ENCODE measurements around the gene RAB19.
"Not testable (repeated sequence)": the region's sequence is repeated elsewhere in the genome, so short reads cannot be mapped to it uniquely, and the experiment has no call there.

DNA sequence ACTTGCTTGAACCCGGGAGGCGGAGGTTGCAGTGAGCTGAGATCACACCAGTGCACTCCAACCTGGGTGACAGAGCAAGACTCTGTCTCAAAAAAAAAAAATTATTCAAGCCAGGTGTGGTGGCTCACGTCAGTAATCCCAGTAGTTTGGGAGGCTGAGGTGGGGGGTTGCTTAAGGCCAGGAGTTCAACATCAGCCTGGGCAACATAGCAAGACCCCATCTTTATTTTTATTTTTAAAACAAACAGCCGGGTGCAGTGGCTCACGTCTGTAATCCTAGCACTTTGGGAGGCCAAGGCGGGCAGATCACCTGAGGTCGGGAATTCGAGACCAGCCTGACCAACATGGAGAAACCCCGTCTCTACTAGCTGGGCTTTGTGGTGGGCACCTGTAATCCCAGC, 12.0 kb downstream of the RAB19 start:
- TF ChIP-seq, protein P1, sequence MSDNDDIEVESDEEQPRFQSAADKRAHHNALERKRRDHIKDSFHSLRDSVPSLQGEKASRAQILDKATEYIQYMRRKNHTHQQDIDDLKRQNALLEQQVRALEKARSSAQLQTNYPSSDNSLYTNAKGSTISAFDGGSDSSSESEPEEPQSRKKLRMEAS (IDR thresholded peaks at IDR 0.05), result not testable (repeated sequence)
- TF ChIP-seq EGR1 (IDR thresholded peaks at IDR 0.05; ENCODE audit: low read depth in 2 of 2); TAF1 (conservative IDR thresholded peaks at IDR 0.05); JUND (IDR thresholded peaks at IDR 0.05); RAD21 (IDR thresholded peaks at IDR 0.05); FOXA1 (IDR thresholded peaks at IDR 0.05); SP1 (IDR thresholded peaks at IDR 0.05): not testable (repeated sequence)
- TF ChIP-seq, protein P2, sequence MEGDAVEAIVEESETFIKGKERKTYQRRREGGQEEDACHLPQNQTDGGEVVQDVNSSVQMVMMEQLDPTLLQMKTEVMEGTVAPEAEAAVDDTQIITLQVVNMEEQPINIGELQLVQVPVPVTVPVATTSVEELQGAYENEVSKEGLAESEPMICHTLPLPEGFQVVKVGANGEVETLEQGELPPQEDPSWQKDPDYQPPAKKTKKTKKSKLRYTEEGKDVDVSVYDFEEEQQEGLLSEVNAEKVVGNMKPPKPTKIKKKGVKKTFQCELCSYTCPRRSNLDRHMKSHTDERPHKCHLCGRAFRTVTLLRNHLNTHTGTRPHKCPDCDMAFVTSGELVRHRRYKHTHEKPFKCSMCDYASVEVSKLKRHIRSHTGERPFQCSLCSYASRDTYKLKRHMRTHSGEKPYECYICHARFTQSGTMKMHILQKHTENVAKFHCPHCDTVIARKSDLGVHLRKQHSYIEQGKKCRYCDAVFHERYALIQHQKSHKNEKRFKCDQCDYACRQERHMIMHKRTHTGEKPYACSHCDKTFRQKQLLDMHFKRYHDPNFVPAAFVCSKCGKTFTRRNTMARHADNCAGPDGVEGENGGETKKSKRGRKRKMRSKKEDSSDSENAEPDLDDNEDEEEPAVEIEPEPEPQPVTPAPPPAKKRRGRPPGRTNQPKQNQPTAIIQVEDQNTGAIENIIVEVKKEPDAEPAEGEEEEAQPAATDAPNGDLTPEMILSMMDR (IDR thresholded peaks at IDR 0.05; ENCODE audit: low read depth, low read length, missing input control), result not testable (repeated sequence)
- TF ChIP-seq, protein P3, sequence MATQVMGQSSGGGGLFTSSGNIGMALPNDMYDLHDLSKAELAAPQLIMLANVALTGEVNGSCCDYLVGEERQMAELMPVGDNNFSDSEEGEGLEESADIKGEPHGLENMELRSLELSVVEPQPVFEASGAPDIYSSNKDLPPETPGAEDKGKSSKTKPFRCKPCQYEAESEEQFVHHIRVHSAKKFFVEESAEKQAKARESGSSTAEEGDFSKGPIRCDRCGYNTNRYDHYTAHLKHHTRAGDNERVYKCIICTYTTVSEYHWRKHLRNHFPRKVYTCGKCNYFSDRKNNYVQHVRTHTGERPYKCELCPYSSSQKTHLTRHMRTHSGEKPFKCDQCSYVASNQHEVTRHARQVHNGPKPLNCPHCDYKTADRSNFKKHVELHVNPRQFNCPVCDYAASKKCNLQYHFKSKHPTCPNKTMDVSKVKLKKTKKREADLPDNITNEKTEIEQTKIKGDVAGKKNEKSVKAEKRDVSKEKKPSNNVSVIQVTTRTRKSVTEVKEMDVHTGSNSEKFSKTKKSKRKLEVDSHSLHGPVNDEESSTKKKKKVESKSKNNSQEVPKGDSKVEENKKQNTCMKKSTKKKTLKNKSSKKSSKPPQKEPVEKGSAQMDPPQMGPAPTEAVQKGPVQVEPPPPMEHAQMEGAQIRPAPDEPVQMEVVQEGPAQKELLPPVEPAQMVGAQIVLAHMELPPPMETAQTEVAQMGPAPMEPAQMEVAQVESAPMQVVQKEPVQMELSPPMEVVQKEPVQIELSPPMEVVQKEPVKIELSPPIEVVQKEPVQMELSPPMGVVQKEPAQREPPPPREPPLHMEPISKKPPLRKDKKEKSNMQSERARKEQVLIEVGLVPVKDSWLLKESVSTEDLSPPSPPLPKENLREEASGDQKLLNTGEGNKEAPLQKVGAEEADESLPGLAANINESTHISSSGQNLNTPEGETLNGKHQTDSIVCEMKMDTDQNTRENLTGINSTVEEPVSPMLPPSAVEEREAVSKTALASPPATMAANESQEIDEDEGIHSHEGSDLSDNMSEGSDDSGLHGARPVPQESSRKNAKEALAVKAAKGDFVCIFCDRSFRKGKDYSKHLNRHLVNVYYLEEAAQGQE (IDR thresholded peaks at IDR 0.05), result not testable (repeated sequence)
- TF ChIP-seq, protein P4, sequence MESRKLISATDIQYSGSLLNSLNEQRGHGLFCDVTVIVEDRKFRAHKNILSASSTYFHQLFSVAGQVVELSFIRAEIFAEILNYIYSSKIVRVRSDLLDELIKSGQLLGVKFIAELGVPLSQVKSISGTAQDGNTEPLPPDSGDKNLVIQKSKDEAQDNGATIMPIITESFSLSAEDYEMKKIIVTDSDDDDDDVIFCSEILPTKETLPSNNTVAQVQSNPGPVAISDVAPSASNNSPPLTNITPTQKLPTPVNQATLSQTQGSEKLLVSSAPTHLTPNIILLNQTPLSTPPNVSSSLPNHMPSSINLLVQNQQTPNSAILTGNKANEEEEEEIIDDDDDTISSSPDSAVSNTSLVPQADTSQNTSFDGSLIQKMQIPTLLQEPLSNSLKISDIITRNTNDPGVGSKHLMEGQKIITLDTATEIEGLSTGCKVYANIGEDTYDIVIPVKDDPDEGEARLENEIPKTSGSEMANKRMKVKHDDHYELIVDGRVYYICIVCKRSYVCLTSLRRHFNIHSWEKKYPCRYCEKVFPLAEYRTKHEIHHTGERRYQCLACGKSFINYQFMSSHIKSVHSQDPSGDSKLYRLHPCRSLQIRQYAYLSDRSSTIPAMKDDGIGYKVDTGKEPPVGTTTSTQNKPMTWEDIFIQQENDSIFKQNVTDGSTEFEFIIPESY (IDR thresholded peaks at IDR 0.05), result not testable (repeated sequence)

Data from liver (tissue), 3 donors.